Dermis blood vessel endothelial cell (primary cell): ENCODE results near the gene TFF2. TPM values are rescaled to one million over a fixed set of nuclear protein-coding genes. Genes with fewer than 3 reads are reported as not detected.
A peak's percentile ranks its signal among the peaks of the same experiment; 100 is the strongest.

Experiments used
- DNase-seq: peaks from one replicate; pipeline ENCODE4 v3.0.0; 2010
- total RNA-seq: library from RNA; depleted of rRNA; stranded (reverse); fragments of >200 nt; gene quantifications from 2 replicates; pipeline ENCODE4 v1.2.3, GENCODE V29; 2014

Gene TFF2
- total RNA-seq, 1 donor from 2014 or later: not detected

GRCh38 chr21:42319376-42319775 is 31.4 kb downstream of the TFF2 start:
- peak; percentile 45 for DNase-seq

DNA sequence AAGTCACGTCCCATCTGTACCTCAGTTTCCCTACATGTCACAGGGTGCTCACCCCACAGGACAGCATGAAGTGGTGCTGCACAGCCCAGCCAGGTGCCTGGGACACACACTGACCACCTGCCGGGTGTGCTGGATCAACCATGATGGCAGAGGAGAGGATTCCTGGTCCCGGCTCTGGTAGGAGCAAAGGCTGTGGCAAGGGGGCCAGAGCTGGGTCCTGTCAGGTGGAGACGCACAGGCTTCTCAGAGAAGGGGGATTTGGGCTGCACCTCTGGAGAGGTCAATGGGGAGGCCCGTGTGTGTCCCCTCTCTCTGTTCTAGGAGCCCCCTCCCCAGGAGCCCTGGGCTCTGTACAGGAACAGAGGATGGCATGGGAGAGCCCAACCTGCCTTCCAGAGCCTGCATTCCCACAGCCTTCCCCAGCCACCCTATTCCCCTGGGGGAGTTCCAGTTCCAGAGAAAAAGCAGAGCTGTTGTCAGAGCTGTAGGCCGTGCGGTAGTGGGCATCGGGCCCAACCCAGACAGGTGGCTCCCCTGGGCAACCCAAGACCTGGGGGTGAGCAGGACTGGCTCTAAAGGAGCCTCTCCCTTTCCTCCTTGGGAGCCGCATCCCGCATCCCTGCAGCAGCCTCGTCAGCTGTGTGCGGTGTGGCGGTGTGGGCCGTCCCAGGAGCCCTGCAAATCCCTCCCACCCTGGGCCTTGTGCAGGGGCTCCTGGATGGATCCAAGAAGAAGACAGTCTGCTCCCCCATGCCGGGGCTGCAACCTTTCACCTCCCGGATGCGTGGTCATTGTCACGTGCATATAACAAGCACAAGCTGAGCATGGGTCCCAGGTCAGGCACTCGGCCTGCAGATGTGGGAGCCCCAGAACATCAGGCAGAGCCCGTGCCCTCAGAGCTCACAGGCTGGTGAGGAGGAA is 32.7 kb downstream of the TFF2 start:
- DNase-seq: no peak

- DNase-seq: no peak
These were observed 33.5 kb downstream of the TFF2 start for GRCh38 chr21:42317341-42317741.

DNA sequence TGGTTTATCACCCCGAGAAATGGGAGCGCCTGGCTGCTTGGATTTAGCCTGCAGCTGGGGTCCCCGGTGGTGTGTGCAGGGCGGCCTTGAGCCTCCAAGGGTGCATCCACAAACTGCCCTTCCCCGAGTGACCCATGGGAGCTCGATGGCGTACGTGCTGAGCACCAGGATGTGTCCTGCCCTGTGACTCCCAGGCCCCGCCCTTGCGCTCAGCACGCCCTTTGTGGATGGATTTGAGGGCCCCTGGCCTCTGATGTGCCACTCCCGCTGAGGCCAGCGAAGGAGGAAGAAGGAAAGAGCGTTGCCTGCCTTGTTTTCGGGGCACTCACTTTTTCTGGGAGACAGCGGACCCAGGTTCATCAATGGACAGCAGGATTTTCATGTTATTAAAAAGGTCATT is 33.9 kb downstream of the TFF2 start:
- DNase-seq: no peak

GRCh38 chr21:42315296-42315891 is 35.4 kb downstream of the TFF2 start, which contains the start of gene TFF3:
TFF3 (minus strand) TSS chr21:42315409; CDS start chr21:42315374, 35 bp downstream.
- DNase-seq: peak; percentile 33

- DNase-seq: no peak
These were observed 36.0 kb downstream of the TFF2 start for GRCh38 chr21:42314616-42315295.

DNA sequence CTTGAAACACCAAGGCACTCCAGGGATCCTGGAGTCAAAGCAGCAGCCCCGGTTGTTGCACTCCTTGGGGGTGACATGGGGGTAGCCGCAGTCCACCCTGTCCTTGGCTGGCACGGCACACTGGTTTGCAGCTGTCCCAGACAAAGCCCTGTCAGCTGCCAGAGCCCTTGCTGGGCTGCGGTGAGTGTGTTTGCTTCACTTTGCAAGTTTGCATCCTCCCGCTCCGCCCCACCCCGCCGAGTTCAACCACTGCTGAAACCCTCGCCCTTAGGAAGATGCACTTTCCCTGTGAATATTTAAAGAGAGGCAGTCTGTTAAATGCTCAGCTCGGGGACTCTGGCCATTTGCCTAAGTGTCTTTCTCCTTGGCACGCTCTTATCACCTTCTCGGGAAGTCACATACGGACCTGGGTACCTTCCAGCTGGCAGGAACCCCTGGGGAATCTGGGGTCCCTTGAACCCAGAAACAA is 37.3 kb downstream of the TFF2 start:
- DNase-seq: no peak

DNA sequence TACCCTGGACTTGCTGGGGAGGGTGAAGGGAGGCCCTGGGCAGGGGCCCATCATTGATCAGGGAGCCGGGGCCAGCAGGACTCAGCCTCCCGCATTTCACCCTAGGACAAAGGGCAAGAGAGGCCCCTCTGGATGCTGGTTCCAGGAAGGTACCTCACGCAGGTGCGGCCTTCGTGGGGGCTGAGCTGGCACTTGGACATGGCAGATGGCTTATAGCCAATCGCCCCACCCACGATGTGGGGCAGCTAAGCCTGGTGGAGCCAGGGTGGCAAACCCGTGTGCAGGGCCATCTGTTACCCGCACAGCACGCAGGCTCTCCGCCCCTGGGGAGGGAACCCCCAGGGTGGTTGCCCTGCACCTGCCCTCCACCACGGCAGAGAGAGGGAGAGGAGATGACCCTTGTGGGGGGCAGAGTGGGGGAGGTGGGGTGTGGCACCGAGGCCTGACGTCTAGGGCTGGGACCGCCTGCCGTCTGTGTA is 38.1 kb downstream of the TFF2 start:
- DNase-seq: no peak

DNA sequence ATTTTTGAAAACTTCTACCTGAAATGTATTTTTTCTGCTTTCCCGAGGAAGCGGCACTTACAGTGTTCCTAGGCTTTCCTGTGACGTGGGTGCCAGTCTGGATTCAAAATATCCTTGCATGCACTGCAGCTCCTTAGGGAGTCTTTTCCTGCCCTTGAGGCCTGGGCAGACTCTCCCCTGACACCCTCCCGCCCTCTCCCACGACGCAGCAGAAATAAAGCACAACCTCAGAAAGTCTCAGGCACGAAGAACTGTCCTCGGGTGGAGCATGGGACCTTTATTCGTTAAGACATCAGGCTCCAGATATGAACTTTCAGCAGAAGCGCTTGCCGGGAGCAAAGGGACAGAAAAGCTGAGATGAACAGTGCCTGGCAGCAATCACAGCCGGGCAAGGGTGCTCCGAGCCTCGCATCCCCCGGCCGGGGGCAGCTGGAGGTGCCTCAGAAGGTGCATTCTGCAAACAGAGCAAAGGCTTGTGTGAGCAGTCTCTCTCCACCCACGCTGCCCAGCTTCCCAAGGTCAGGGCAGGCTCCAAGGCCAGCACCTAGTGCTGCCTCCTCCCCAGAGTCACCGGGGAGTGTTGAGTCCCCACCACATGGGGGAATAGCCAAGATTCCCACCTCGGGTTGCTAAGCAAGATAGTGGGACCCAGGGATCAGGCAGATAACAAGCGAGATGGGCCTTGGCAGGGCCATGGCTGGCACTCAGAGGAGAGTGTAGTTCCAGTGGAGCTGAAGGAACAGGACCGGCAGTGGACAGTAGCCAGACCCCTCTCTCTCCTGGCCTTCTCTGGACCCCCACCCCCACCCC is 38.8 kb downstream of the TFF2 start:
- DNase-seq: no peak

- no peak for DNase-seq
These were observed 39.6 kb downstream of the TFF2 start for GRCh38 chr21:42311160-42311559.

DNA sequence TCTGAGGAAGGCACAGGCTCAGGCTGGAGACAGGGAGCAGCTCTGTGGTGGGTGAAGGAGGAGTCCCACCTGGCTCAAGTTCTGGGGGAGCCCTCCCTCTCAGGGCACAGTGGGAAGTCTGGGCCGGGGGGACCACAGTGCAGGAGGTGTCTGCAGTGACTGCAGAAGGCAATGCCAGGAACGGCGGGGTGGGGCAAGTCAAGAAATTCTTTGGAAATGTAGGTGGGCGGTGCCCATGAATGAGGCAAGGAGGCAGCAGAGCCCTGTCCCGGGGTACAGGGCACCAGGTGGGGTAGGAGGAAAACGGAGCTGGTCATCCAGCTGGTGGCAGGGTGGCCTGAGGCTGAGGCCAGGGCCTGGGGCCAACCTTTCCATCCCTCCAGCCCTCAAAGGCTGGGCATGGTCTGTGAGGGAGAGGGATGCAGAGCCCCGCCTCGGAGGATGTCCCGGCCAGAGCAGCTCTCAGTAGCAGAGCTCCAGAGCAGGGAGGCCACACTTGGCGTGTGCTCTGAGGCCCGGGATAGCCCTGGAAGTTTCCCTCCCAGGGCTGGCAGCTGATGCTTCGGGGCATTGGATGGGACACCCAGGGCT is 40.3 kb downstream of the TFF2 start:
- no peak for DNase-seq

- DNase-seq: peak; percentile 65
These were observed 41.0 kb downstream of the TFF2 start for GRCh38 chr21:42309753-42310213.

GRCh38 chr21:42308914-42309752 is 41.7 kb downstream of the TFF2 start:
- no peak for DNase-seq

DNA sequence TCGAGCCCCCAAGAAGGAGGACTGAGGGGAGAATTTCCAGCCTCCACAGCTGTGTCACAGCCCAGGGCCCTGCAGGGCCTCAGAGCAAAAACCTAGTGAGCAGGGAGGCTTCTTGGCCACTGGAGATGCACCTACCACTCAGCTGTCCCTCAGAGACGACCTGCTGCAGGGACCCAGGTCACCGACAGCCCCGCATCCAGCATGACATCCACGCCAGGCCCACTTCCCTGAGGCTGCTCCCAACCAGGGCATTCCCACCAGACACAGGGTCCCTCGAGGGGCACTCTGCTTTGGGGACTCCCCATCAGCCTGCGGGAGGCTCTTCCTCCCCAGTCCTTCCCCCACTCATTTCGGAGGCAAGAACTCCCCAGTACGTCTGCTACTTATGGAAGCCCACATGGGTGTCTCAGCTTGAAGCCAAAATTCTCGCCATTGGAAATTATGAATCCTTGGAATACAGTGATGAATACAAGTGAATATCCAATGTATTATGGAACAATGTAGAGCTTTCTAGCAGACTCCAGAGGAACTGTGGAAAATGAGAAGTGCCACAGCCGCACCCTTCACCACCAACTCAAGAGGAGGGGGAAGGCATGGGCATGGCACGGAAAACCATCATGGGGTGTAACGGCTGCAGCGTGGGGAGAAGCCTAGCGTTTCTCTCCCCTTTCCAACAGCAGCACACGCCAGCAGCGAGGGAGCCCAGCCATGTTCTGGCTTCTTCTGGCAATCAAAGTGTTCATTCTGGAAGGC is 42.5 kb downstream of the TFF2 start:
- DNase-seq: no peak

DNA sequence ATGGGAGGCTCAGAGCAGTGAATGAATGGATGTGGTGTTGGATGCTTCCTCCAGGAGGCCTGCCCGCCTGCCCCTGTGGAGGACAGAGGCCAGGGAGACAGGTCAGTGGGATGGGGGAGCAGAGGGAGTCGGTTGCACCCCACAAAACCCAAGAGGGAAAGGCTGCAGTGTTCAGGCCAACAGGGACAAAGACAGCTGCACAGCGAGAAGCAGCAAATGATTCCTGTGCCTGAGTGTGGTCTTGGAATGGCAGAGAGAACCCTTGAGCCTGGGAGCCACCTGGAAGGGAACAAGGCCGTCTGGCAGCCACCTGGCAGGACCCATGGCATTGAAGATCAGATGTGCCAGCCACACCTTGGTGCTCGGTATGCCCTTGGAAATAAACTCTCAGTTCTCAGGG is 43.7 kb downstream of the TFF2 start:
- DNase-seq: no peak

- DNase-seq: no peak
These were observed 44.3 kb downstream of the TFF2 start for GRCh38 chr21:42306366-42307035.

GRCh38 chr21:42305707-42306147 is 45.1 kb downstream of the TFF2 start:
- no peak for DNase-seq

DNA sequence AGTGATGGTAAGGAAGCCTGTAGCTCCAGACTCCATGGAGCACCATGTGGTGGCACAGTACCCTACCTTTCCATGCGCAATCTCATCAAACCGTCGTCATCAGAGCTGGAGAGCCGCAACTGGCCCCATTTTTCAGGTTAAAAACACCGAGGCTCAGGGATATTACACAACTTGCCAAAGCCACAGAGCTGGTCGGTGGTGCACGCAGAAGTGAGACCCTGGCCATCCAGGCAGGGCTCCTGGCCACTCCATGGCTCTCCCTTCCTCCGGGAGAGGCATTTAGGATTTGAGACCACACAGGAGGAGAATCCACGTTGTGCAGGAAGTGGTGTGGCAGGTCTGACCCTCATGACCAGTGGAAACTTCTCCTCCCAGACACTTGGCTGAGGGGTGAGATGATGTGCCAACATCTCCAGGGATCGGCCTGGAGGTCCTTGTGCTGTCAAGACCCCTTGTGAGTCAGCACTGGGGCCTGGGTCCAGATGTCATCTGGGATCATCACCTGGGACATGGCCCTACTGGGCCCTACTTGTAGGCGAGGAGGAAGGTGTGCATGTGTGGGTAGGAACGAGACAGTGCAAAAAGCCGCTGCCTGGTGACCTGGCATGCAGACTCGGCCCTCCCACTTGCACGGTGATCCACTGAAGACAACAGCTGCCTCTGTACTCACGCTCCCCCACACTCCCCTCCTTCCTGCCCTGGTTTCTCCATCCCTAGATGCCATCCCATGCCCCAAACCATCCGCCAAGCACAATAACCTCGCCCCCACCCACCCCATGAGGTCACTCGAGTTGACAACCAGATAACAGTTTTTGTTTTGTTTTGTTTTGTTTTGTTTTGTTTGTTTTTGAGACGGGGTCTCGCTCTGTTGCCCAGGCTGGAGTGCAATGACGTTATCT is 46.0 kb downstream of the TFF2 start:
- DNase-seq: no peak
